RWPE1 (cell line): ENCODE data around the gene ISX.

Source experiments
- CTCF ChIA-PET: fragments of 350-600 bp; sonication (Branson Sonifier 250); formaldehyde crosslinking; extraction: SDS; loops from one replicate; lab custom pipeline; 2021; lab: Yijun Ruan, JAX
- POLR2A ChIA-PET: fragments of 400-600 bp; formaldehyde crosslinking; extraction: SDS; loops from one replicate; lab custom pipeline; 2020; ENCODE audit warnings: antibody characterized with exemption; ENCODE audit not compliant: low non-redundant PET; lab: Yijun Ruan, JAX
- DNase-seq: peaks from one replicate; pipeline ENCODE4 v3.0.0; 2012; ENCODE audit warnings: low spot score
- H3K27ac ChIP-seq: fragments of 450-650 bp; 2 replicates; pipeline ENCODE4 v1.5.1; 2017
- TF ChIP-seq, protein P1 (sequence below): fragments of 450-650 bp; conservative IDR thresholded peaks from 2 replicates; pipeline ENCODE4 v1.5.1; 2017; ENCODE audit warnings: low read depth, mild to moderate bottlenecking

Gene ISX

DNA sequence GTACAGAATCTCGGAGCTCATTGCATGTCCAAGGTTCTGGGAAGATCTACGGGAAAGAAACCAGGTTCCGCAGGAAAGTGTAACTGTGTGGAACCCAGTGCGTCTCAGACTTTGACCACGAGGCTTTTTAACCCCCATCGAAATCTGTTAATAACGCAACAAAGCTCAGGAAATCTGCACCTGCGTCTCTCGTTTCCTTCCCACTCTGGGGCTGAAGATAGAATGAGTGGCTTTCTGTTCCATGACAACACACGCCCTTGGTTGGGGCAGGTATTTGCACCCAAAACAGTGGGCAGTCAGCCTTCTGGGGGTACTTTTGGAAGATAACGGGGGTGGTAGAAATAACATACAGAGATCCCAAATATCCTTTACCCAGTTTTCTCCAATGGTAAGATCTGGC is 38.5 kb downstream of the ISX start:
- no peak overlapping the region for H3K27ac ChIP-seq
- CTCF ChIA-PET, result no interaction called here
- POLR2A ChIA-PET, result no interaction called here
- no peak for DNase-seq
- TF ChIP-seq, protein P1, sequence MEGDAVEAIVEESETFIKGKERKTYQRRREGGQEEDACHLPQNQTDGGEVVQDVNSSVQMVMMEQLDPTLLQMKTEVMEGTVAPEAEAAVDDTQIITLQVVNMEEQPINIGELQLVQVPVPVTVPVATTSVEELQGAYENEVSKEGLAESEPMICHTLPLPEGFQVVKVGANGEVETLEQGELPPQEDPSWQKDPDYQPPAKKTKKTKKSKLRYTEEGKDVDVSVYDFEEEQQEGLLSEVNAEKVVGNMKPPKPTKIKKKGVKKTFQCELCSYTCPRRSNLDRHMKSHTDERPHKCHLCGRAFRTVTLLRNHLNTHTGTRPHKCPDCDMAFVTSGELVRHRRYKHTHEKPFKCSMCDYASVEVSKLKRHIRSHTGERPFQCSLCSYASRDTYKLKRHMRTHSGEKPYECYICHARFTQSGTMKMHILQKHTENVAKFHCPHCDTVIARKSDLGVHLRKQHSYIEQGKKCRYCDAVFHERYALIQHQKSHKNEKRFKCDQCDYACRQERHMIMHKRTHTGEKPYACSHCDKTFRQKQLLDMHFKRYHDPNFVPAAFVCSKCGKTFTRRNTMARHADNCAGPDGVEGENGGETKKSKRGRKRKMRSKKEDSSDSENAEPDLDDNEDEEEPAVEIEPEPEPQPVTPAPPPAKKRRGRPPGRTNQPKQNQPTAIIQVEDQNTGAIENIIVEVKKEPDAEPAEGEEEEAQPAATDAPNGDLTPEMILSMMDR, result no peak

DNA sequence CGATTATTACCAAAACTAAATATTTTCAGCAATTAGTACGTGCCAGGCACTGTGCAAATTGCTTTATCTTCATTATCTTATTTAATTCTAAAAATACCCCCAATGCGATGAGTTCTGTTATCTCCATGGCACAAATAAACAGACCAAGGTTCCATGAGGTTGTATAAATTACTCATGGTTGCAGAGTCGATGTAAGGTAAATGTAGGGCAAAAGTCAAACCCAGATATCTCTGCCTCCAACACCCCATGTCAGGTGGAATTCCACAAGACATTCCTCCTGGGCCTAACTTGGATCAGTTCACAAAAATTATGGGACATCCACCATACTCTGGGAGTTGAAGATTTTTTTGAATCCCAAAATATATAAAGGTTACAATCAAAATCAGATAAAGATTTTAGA is 43.7 kb downstream of the ISX start:
- CTCF ChIA-PET, result no interaction called here
- TF ChIP-seq, protein P1, result no peak
- no peak for DNase-seq
- no peak overlapping the region for H3K27ac ChIP-seq
- POLR2A ChIA-PET, result no interaction called here

GRCh38 chr22:35111244-35111643 is 45.3 kb downstream of the ISX start:
- DNase-seq, result no peak
- TF ChIP-seq, protein P1, result no peak
- ChIA-PET POLR2A (no interaction called here), CTCF (no interaction called here)
- no peak overlapping the region for H3K27ac ChIP-seq

GRCh38 chr22:35113341-35113740 is 47.4 kb downstream of the ISX start:
- ChIA-PET CTCF (no interaction called here), POLR2A (no interaction called here)
- H3K27ac ChIP-seq, result no peak overlapping the region
- TF ChIP-seq, protein P1, result no peak
- DNase-seq, result no peak

DNA sequence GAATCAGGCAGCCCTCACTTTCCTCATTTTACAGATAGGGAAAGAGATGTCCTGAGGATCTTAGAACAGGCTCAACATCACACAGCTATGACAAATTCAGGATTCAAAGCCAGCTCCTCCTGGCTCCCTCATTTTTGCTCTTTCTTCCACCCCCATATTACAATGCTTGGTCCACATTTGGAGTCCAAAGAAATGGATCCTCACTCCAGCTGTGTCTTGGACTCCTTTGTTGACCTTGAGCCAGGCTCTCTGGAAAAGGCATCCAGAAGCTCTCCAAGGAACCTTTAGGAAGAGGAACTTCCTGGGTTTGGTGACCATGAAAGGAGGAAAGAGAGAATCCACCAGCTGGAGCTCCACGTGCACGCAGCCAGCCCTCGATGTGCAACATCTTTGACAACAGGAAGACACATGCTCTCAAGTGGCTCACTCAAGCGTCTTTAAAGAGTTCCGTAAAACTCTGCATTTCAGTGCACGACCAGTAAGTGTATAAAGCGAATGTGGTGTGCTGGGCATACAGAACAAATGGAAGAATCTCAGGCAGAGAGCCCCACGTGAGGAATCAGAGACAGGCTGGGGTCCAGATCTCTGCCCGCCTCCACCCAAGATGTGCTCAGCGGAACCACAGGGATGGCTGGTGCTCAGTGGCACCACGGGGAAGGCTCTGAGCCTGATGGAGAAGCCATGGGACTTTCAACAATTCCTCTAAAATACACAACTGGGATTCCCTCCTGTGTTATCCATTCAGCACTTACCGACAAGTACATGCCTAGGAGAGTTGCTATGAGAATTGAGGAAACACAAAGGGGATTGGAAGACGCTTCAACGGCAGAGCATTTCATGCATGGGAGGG is 48.4 kb downstream of the ISX start:
- TF ChIP-seq, protein P1, result no peak
- ChIA-PET CTCF (interaction anchor here (0.7 kb wide), 2 partner anchors 117 to 1848 kb away, joined by 3 read pairs; no protein-coding TSS in a partner anchor), POLR2A (no interaction called here)
- DNase-seq, result no peak
- no peak overlapping the region for H3K27ac ChIP-seq

- no peak for DNase-seq
- ChIA-PET CTCF (no interaction called here), POLR2A (no interaction called here)
- H3K27ac ChIP-seq, result no peak overlapping the region
- TF ChIP-seq, protein P1, result no peak
Measured at GRCh38 chr22:35115515-35115914, 49.6 kb downstream of the ISX start.
